ENCODE measurements around the gene GASK1A.
"Not testable (repeated sequence)": the region's sequence is repeated elsewhere in the genome, so short reads cannot be mapped to it uniquely, and the experiment has no call there.

The GASK1A gene

DNA sequence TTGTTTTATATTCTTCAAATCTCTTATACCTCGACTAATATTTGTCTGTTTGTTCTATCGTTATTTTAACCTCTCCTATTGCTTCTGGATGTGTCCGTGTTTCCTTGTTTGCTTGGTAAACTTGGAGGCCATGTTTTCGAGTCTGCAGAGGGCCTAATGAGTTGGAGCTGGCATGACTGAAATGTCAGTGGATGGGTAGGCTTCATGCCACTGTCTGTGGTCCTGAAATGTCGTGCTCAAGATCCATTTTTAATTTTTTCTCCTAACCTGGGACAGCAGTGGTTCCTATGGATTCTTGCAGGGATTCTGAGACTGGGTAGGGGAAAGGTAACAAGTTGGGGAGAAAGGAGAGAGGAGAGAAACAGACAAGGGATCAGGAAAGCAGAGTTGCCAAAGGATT lies 18.8 kb upstream of the GASK1A start:
- Histone ChIP-seq H3K4me1 (ENCODE audit: control insufficient read depth in 5 of 5, insufficient read depth in 5 of 5, low read length in 5 of 5) (no peaks in the 10 kb centered on the region), H3K27me3 (ENCODE audit: control insufficient read depth in 5 of 5, insufficient read depth in 4 of 5, low read length in 5 of 5) (no peaks in the 10 kb centered on the region), H3K9me3 (ENCODE audit: control insufficient read depth in 5 of 5, low read length in 5 of 5) (no peaks in the 10 kb centered on the region), H3K4me3 (ENCODE audit: low read depth in 1 of 5, low read length in 5 of 5) (no peak overlapping the region), H3K36me3 (ENCODE audit: control insufficient read depth in 5 of 5, insufficient read depth in 5 of 5, low read length in 5 of 5) (no peaks in the 10 kb centered on the region), H3K9ac (ENCODE audit: low read length in 5 of 5) (no peak overlapping the region), H3K27ac (ENCODE audit: low read depth, low read length) (no peak overlapping the region)

- Histone ChIP-seq H3K4me1 (ENCODE audit: control insufficient read depth in 5 of 5, insufficient read depth in 5 of 5, low read length in 5 of 5) (no peaks in the 10 kb centered on the region), H3K9ac (ENCODE audit: low read length in 5 of 5) (no peak overlapping the region), H3K9me3 (ENCODE audit: control insufficient read depth in 5 of 5, low read length in 5 of 5) (no peaks in the 10 kb centered on the region), H3K36me3 (ENCODE audit: control insufficient read depth in 5 of 5, insufficient read depth in 5 of 5, low read length in 5 of 5) (no peaks in the 10 kb centered on the region), H3K27me3 (ENCODE audit: control insufficient read depth in 5 of 5, insufficient read depth in 4 of 5, low read length in 5 of 5) (no peaks in the 10 kb centered on the region), H3K27ac (ENCODE audit: low read depth, low read length) (no peak overlapping the region), H3K4me3 (ENCODE audit: low read depth in 1 of 5, low read length in 5 of 5) (no peak overlapping the region)
Measured at GRCh38 chr3:42960786-42961185, 18.3 kb upstream of the GASK1A start.

DNA sequence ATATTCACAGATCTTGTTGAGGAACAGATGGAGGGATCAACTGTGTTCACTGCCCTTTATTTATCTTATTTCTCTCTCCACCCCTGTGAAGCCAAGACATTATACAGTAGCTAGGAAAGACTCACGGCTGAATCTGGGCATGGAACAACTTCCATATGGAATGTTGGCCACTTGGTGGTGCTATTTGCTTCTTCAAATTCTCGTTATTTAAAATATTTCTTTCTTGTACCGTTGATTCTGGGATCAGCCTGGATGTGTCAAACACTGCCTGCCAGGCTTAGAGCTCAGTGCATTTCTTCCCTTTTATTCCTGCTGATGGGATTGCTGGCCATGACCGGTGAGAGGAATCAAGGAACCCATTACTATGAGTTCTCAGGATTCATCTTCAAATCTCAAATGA lies 17.5 kb upstream of the GASK1A start:
- Histone ChIP-seq H3K9ac (ENCODE audit: low read length in 5 of 5) (no peak overlapping the region), H3K4me1 (ENCODE audit: control insufficient read depth in 5 of 5, insufficient read depth in 5 of 5, low read length in 5 of 5) (no peaks in the 10 kb centered on the region), H3K9me3 (ENCODE audit: control insufficient read depth in 5 of 5, low read length in 5 of 5) (no peaks in the 10 kb centered on the region), H3K4me3 (ENCODE audit: low read depth in 1 of 5, low read length in 5 of 5) (no peak overlapping the region), H3K36me3 (ENCODE audit: control insufficient read depth in 5 of 5, insufficient read depth in 5 of 5, low read length in 5 of 5) (no peaks in the 10 kb centered on the region), H3K27ac (ENCODE audit: low read depth, low read length) (no peak overlapping the region), H3K27me3 (ENCODE audit: control insufficient read depth in 5 of 5, insufficient read depth in 4 of 5, low read length in 5 of 5) (no peaks in the 10 kb centered on the region)

DNA sequence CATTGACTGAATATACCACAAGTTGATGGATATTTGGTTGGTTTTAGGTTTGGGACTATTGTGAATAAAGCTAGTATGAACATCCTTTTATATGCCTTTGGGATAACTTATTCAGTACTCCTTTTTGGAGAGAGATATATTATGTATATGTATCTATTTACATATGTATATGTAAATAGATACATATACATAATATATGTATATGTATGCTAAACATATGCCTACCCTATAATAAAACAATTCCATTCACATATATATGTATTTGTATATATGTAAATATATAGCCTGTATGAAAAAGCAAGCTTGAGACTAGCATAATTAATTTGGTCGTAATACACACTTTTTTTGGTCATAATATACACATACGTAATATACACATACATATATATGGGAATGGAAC lies 15.8 kb upstream of the GASK1A start:
- Histone ChIP-seq H3K9ac (ENCODE audit: low read length in 5 of 5) (no peak overlapping the region), H3K27me3 (ENCODE audit: control insufficient read depth in 5 of 5, insufficient read depth in 4 of 5, low read length in 5 of 5) (no peaks in the 10 kb centered on the region), H3K36me3 (ENCODE audit: control insufficient read depth in 5 of 5, insufficient read depth in 5 of 5, low read length in 5 of 5) (no peaks in the 10 kb centered on the region), H3K9me3 (ENCODE audit: control insufficient read depth in 5 of 5, low read length in 5 of 5) (no peaks in the 10 kb centered on the region), H3K4me3 (ENCODE audit: low read depth in 1 of 5, low read length in 5 of 5) (no peak overlapping the region), H3K27ac (ENCODE audit: low read depth, low read length) (no peak overlapping the region), H3K4me1 (ENCODE audit: control insufficient read depth in 5 of 5, insufficient read depth in 5 of 5, low read length in 5 of 5) (no peaks in the 10 kb centered on the region)

DNA sequence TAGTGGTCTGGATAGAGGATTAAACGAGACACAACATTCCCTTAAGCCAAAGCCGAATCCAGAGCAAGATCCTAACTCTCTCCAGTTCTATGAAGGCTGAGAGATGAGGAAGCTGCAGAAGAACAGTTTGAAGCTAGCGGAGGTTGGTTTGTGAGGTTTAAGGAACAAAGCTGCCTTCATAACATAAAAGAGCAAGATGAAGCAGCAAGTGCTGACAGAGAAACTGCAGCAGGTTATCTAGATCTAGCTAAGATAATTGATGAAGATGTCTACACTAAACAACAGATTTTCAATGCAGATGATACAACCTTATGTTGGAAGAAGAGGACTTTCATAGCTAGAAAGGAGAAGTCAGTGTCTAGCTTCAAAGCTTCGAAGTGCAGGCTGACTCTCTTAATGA lies 14.8 kb upstream of the GASK1A start:
- H3K27me3 ChIP-seq (ENCODE audit: control insufficient read depth in 5 of 5, insufficient read depth in 4 of 5, low read length in 5 of 5): no peaks in the 10 kb centered on the region
- H3K4me1 ChIP-seq (ENCODE audit: control insufficient read depth in 5 of 5, insufficient read depth in 5 of 5, low read length in 5 of 5): no peaks in the 10 kb centered on the region
- H3K9me3 ChIP-seq (ENCODE audit: control insufficient read depth in 5 of 5, low read length in 5 of 5): no peaks in the 10 kb centered on the region
- H3K9ac ChIP-seq (ENCODE audit: low read length in 5 of 5): no peak overlapping the region
- no peaks in the 10 kb centered on the region for H3K36me3 ChIP-seq (ENCODE audit: control insufficient read depth in 5 of 5, insufficient read depth in 5 of 5, low read length in 5 of 5)
- H3K27ac ChIP-seq (ENCODE audit: low read depth, low read length): no peak overlapping the region
- no peak overlapping the region for H3K4me3 ChIP-seq (ENCODE audit: low read depth in 1 of 5, low read length in 5 of 5)

DNA sequence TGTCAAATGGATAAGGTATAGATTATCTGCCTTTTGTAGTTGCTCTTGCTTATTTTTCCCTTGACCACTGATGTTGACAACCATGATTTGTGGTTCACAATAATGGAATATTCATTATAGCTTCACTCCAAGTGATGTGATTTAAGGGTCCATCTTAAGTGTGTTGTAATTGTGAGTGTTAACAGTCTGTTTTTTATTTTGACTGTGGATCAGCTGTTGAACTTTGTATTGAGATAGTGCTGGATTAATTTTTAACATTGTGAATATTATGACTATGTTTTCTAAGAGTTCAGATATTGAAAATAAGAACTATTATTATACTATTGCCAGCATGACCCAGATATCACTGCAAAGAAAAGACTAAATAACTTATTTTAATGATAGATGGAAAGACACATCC lies 8.6 kb upstream of the GASK1A start:
- Histone ChIP-seq H3K4me1 (ENCODE audit: control insufficient read depth in 5 of 5, insufficient read depth in 5 of 5, low read length in 5 of 5) (no peaks in the 10 kb centered on the region), H3K4me3 (ENCODE audit: low read depth in 1 of 5, low read length in 5 of 5) (no peak overlapping the region), H3K27ac (ENCODE audit: low read depth, low read length) (no peak overlapping the region), H3K9me3 (ENCODE audit: control insufficient read depth in 5 of 5, low read length in 5 of 5) (peaks cover 0 to 12% (median 5%) of the 10 kb centered on the region in 5 donors), H3K36me3 (ENCODE audit: control insufficient read depth in 5 of 5, insufficient read depth in 5 of 5, low read length in 5 of 5) (no peaks in the 10 kb centered on the region), H3K9ac (ENCODE audit: low read length in 5 of 5) (no peak overlapping the region), H3K27me3 (ENCODE audit: control insufficient read depth in 5 of 5, insufficient read depth in 4 of 5, low read length in 5 of 5) (no peaks in the 10 kb centered on the region)

DNA sequence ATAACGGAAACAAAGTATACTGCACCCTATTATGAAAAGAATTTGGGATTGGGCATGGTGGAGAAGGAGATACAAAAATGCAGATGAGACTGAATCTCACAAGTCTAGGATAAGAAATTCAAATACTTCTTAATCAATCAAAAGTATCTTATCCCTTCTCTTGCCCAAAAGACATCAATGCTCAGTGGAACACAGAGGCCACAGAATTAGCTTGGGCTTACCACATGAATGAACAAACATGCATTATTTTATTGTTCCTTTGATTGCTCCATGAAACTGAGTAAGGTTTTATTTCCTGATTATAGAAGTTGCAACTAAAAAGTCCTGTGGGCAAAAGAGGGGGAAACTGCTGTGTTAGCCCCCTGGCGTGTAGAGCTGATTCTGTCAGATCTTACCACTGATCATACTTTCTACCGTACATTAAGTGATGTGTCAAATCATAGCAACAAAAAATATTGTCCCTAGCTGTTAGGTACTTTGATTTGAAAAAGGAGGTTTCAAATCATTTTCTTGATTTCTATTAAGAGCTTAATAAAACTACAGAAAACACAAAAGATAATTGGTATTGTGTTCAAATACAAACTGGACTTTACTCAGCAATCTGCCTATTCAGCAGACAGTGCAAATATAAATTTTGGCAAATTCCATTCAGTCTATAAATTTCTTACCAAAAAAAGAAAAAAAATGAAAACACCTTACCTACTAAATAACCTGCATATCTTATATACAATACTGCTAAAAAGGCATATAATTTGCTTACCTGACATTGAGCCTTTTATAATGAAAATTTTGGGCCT lies 7.9 kb upstream of the GASK1A start:
- no peak overlapping the region for H3K9ac ChIP-seq (ENCODE audit: low read length in 5 of 5)

GRCh38 chr3:42974906-42975305 lies 4.2 kb upstream of the GASK1A start:
- Histone ChIP-seq H3K9me3 (ENCODE audit: control insufficient read depth in 5 of 5, low read length in 5 of 5) (peaks cover 2 to 15% (median 6%) of the 10 kb centered on the region in 5 donors), H3K4me1 (ENCODE audit: control insufficient read depth in 5 of 5, insufficient read depth in 5 of 5, low read length in 5 of 5) (peaks cover 0 to 16% (median 12%) of the 10 kb centered on the region in 5 donors)
- not testable (repeated sequence) for H3K4me3 ChIP-seq (ENCODE audit: low read depth in 1 of 5, low read length in 5 of 5); H3K9ac ChIP-seq (ENCODE audit: low read length in 5 of 5); H3K27ac ChIP-seq (ENCODE audit: low read depth, low read length); H3K27me3 ChIP-seq (ENCODE audit: control insufficient read depth in 5 of 5, insufficient read depth in 4 of 5, low read length in 5 of 5); H3K36me3 ChIP-seq (ENCODE audit: control insufficient read depth in 5 of 5, insufficient read depth in 5 of 5, low read length in 5 of 5)

More for the DNA sequence above, 7.9 kb upstream of the GASK1A start:
- Histone ChIP-seq H3K4me3 (ENCODE audit: low read depth in 1 of 5, low read length in 5 of 5) (no peak overlapping the region), H3K36me3 (ENCODE audit: control insufficient read depth in 5 of 5, insufficient read depth in 5 of 5, low read length in 5 of 5) (no peaks in the 10 kb centered on the region), H3K27ac (ENCODE audit: low read depth, low read length) (no peak overlapping the region), H3K4me1 (ENCODE audit: control insufficient read depth in 5 of 5, insufficient read depth in 5 of 5, low read length in 5 of 5) (no peaks in the 10 kb centered on the region), H3K27me3 (ENCODE audit: control insufficient read depth in 5 of 5, insufficient read depth in 4 of 5, low read length in 5 of 5) (no peaks in the 10 kb centered on the region), H3K9me3 (ENCODE audit: control insufficient read depth in 5 of 5, low read length in 5 of 5) (peaks cover 0 to 12% (median 5%) of the 10 kb centered on the region in 5 donors)

DNA sequence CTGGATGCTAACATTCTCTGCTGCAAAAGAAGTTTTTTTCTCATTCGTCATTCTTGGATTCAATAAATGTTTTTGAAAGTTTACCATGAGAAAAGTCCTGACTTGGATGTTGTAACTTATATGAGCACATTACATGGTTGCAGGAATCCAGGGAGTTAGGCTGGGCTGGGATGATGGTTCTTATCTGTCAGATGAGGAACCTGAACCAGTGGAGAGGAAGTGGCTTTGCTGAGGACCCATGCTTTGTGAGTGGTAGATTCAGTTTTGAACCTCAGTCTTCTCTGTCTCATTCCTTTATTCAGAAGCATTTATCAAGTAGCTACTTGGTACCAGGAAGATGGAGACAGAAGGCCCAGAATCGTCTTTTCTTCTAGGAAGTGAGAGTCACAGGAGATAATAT lies 3.7 kb upstream of the GASK1A start:
- H3K9ac ChIP-seq (ENCODE audit: low read length in 5 of 5): no peak overlapping the region
- no peaks in the 10 kb centered on the region for H3K36me3 ChIP-seq (ENCODE audit: control insufficient read depth in 5 of 5, insufficient read depth in 5 of 5, low read length in 5 of 5)
- peaks cover 2 to 15% (median 6%) of the 10 kb centered on the region in 5 donors for H3K9me3 ChIP-seq (ENCODE audit: control insufficient read depth in 5 of 5, low read length in 5 of 5)
- peaks cover 0 to 9% (median 0%) of the 10 kb centered on the region in 5 donors for H3K27me3 ChIP-seq (ENCODE audit: control insufficient read depth in 5 of 5, insufficient read depth in 4 of 5, low read length in 5 of 5)
- H3K4me3 ChIP-seq (ENCODE audit: low read depth in 1 of 5, low read length in 5 of 5): no peak overlapping the region
- H3K4me1 ChIP-seq (ENCODE audit: control insufficient read depth in 5 of 5, insufficient read depth in 5 of 5, low read length in 5 of 5): peaks cover 0 to 21% (median 17%) of the 10 kb centered on the region in 5 donors
- no peak overlapping the region for H3K27ac ChIP-seq (ENCODE audit: low read depth, low read length)

GRCh38 chr3:42975955-42976354 lies 3.2 kb upstream of the GASK1A start:
- no peak overlapping the region for H3K27ac ChIP-seq (ENCODE audit: low read depth, low read length)
- H3K36me3 ChIP-seq (ENCODE audit: control insufficient read depth in 5 of 5, insufficient read depth in 5 of 5, low read length in 5 of 5): no peaks in the 10 kb centered on the region
- peaks cover 0 to 13% (median 0%) of the 10 kb centered on the region in 5 donors for H3K27me3 ChIP-seq (ENCODE audit: control insufficient read depth in 5 of 5, insufficient read depth in 4 of 5, low read length in 5 of 5)
- H3K4me3 ChIP-seq (ENCODE audit: low read depth in 1 of 5, low read length in 5 of 5): no peak overlapping the region
- H3K4me1 ChIP-seq (ENCODE audit: control insufficient read depth in 5 of 5, insufficient read depth in 5 of 5, low read length in 5 of 5): peaks cover 0 to 26% (median 22%) of the 10 kb centered on the region in 5 donors
- H3K9me3 ChIP-seq (ENCODE audit: control insufficient read depth in 5 of 5, low read length in 5 of 5): peaks cover 2 to 15% (median 6%) of the 10 kb centered on the region in 5 donors
- no peak overlapping the region for H3K9ac ChIP-seq (ENCODE audit: low read length in 5 of 5)

All from subcutaneous abdominal adipose tissue (tissue), 5 donors.